ENCODE measurements around the gene PARD3B.

DNA sequence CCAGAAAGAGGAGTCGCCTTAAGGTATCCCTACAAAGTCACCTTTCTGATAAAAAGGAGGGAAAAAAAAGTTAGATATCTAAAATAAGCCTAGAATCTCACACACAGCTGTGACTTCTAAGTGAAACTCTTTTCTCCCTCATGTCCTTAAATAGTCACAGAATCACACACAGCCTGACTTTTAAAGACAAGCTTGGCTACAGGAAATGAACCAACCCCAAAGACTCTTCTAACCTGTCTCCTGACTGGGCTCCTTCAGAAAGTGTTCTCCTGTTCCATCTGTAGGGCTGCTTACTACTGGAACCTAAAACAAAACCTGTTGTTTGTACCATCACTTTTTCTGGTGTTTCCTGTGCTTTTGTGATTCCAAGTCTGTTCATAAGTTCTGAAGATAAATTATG lies 1074.3 kb downstream of the PARD3B start:
- TF ChIP-seq NRF1 (IDR thresholded peaks at IDR 0.05; ENCODE audit: low read depth, low read length) (no peak), RBBP5 (IDR thresholded peaks at IDR 0.05; ENCODE audit: borderline replicate concordance, low read depth, low read length) (no peak), GTF2F1 (IDR thresholded peaks at IDR 0.05; ENCODE audit: borderline replicate concordance, low read depth, low read length) (no peak)
- TF ChIP-seq, protein P1, sequence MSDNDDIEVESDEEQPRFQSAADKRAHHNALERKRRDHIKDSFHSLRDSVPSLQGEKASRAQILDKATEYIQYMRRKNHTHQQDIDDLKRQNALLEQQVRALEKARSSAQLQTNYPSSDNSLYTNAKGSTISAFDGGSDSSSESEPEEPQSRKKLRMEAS (IDR thresholded peaks at IDR 0.05), result no peak
- TF ChIP-seq, protein P2, sequence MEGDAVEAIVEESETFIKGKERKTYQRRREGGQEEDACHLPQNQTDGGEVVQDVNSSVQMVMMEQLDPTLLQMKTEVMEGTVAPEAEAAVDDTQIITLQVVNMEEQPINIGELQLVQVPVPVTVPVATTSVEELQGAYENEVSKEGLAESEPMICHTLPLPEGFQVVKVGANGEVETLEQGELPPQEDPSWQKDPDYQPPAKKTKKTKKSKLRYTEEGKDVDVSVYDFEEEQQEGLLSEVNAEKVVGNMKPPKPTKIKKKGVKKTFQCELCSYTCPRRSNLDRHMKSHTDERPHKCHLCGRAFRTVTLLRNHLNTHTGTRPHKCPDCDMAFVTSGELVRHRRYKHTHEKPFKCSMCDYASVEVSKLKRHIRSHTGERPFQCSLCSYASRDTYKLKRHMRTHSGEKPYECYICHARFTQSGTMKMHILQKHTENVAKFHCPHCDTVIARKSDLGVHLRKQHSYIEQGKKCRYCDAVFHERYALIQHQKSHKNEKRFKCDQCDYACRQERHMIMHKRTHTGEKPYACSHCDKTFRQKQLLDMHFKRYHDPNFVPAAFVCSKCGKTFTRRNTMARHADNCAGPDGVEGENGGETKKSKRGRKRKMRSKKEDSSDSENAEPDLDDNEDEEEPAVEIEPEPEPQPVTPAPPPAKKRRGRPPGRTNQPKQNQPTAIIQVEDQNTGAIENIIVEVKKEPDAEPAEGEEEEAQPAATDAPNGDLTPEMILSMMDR (IDR thresholded peaks at IDR 0.05; ENCODE audit: control extremely low read depth in 1 of 3, insufficient read depth in 1 of 3, low read depth in 1 of 3, low read length in 3 of 3), result no peak

Data from H1 (cell line).